Measurements from ENCODE around the gene DIDO1. TPM values are rescaled to one million over a fixed set of nuclear protein-coding genes. Genes with fewer than 3 reads are reported as not detected.

Gene DIDO1
- total and polyA plus RNA-seq, 9 of the 15 experiments (the other 6 are each of a cell fraction or from before 2014, with no cell fraction given), result 4.4 to 46.8 (median 31.2) TPM

DNA sequence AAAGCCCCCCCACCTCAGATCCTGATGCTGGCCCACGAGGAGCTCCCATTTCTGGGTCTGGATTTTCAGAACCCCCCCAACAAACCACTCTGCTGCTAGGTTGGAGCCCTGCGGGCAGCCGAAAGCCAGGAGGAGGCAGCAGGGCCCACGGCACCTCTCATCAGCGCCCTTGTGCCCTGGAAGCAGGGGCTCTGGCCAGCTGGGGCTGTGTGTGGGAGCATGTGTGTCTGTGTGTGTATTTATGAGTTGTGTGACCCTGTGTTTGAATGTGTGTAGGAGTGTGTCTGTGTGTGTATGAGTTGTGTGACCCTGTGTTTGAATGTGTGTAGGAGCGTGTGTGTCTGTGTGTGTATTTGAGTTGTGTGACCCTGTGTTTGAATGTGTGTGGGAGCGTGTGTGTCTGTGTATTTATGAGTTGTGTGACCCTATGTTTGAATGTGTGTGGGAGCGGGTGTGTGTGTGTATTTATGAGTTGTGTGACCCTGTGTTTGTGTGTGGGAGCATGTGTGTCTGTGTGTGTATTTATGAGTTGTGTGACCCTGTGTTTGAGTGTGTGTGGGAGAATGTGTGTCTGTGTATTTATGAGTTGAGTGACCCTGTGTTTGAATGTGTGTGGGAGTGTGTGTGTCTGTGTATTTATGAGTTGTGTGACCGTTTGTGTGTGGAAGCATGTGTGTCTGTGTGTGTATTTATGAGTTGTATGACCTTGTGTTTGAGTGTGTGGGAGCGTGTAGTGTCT, 45.1 kb upstream of the DIDO1 start:
- no peak overlapping the region for H2AFZ ChIP-seq (ENCODE audit: low read depth, low read length)
- no peaks in the 10 kb centered on the region for H3K36me3 ChIP-seq (ENCODE audit: control insufficient read depth, insufficient read depth, low read length)
- no TSS peak for BruUV-seq (replicated peaks)
- H3K27ac ChIP-seq (ENCODE audit: extremely low read depth, low read depth, low read length), result no peak overlapping the region
- intact Hi-C loops (cut with micrococcal nuclease) (no loop called here), in situ Hi-C loops (cut with MboI) (no loop called here)
- H3K9me3 ChIP-seq (replicated peaks; ENCODE audit: control insufficient read depth, insufficient read depth, low read depth, low read length), result no peaks in the 10 kb centered on the region
- H3K9ac ChIP-seq (ENCODE audit: insufficient read depth in 1 of 2, low read depth in 2 of 2, low read length in 2 of 2), result no peak overlapping the region
- no peak for ATAC-seq
- H3K79me2 ChIP-seq (ENCODE audit: control insufficient read depth, insufficient read depth, low read length), result no peaks in the 10 kb centered on the region
- no peaks in the 10 kb centered on the region for H3K9me1 ChIP-seq (ENCODE audit: control insufficient read depth, insufficient read depth, low read length)
- 25% methylated on average over 10 of the region's 10 CpGs for WGBS (ENCODE audit: insufficient coverage, low coverage, missing lambda C conversion rate)
- H3K4me1 ChIP-seq (replicated peaks in 1 of 2; ENCODE audit: control insufficient read depth in 2 of 2, insufficient read depth in 2 of 2, low read length in 2 of 2), result peaks cover 0 to 41% of the 10 kb centered on the region in 2 experiments; a peak in 3 of 5 replicates
- ChIA-PET POLR2A (interaction anchor here (0.6 to 1.0 kb wide), 4 partner anchors 9 to 46 kb away, joined by 3 to 5 read pairs (median 4); no protein-coding TSS in a partner anchor), CTCF (ENCODE audit: low intra/inter-chr PET ratio) (interaction anchor here (0.6 to 1.5 kb wide), 2 partner anchors 36 to 37 kb away, joined by 3 to 16 read pairs; no protein-coding TSS in a partner anchor)
- FAIRE-seq, result peak; percentile 84
- peaks cover 27 to 94% of the 10 kb centered on the region in 2 experiments for H3K27me3 ChIP-seq (ENCODE audit: control insufficient read depth in 2 of 2, insufficient read depth in 2 of 2, low read length in 2 of 2)
- DNase-seq (ENCODE audit: extremely low read depth in 1 of 4, low spot score in 3 of 4), result no peak
- H4K20me1 ChIP-seq (replicated peaks; ENCODE audit: control insufficient read depth, insufficient read depth, low read length), result no peaks in the 10 kb centered on the region; the same call in 1 of the 2 replicates
- no peak overlapping the region for H3K4me2 ChIP-seq (ENCODE audit: insufficient read depth, low read length)
- H3K4me3 ChIP-seq, result no peak overlapping the region
- TF ChIP-seq, protein P1, sequence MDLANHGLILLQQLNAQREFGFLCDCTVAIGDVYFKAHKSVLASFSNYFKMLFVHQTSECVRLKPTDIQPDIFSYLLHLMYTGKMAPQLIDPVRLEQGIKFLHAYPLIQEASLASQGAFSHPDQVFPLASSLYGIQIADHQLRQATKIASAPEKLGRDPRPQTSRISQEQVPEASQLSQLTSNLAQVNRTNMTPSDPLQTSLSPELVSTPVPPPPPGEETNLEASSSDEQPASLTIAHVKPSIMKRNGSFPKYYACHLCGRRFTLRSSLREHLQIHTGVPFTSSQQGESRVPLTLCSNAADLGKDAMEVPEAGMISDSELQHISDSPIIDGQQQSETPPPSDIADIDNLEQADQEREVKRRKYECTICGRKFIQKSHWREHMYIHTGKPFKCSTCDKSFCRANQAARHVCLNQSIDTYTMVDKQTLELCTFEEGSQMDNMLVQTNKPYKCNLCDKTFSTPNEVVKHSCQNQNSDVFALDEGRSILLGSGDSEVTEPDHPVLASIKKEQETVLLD (IDR thresholded peaks at IDR 0.05), result no peak
- TF ChIP-seq, protein P2, sequence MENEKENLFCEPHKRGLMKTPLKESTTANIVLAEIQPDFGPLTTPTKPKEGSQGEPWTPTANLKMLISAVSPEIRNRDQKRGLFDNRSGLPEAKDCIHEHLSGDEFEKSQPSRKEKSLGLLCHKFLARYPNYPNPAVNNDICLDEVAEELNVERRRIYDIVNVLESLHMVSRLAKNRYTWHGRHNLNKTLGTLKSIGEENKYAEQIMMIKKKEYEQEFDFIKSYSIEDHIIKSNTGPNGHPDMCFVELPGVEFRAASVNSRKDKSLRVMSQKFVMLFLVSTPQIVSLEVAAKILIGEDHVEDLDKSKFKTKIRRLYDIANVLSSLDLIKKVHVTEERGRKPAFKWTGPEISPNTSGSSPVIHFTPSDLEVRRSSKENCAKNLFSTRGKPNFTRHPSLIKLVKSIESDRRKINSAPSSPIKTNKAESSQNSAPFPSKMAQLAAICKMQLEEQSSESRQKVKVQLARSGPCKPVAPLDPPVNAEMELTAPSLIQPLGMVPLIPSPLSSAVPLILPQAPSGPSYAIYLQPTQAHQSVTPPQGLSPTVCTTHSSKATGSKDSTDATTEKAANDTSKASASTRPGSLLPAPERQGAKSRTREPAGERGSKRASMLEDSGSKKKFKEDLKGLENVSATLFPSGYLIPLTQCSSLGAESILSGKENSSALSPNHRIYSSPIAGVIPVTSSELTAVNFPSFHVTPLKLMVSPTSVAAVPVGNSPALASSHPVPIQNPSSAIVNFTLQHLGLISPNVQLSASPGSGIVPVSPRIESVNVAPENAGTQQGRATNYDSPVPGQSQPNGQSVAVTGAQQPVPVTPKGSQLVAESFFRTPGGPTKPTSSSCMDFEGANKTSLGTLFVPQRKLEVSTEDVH (IDR thresholded peaks at IDR 0.05; ENCODE audit: low read depth, partially characterized antibody), result no peak
- TF ChIP-seq PHB2 (IDR thresholded peaks at IDR 0.05; ENCODE audit: low read depth) (no peak), CSDE1 (IDR thresholded peaks at IDR 0.05) (no peak), SRSF7 (optimal IDR thresholded peaks at IDR 0.05; ENCODE audit: low read depth, low read length) (no peak), POLR2AphosphoS5 (IDR thresholded peaks at IDR 0.05; ENCODE audit: control insufficient read depth, insufficient read depth, low read depth, low read length) (no peak), SRSF3 (IDR thresholded peaks at IDR 0.05; ENCODE audit: insufficient read depth, low read length) (no peak)
- TF ChIP-seq, protein P3, sequence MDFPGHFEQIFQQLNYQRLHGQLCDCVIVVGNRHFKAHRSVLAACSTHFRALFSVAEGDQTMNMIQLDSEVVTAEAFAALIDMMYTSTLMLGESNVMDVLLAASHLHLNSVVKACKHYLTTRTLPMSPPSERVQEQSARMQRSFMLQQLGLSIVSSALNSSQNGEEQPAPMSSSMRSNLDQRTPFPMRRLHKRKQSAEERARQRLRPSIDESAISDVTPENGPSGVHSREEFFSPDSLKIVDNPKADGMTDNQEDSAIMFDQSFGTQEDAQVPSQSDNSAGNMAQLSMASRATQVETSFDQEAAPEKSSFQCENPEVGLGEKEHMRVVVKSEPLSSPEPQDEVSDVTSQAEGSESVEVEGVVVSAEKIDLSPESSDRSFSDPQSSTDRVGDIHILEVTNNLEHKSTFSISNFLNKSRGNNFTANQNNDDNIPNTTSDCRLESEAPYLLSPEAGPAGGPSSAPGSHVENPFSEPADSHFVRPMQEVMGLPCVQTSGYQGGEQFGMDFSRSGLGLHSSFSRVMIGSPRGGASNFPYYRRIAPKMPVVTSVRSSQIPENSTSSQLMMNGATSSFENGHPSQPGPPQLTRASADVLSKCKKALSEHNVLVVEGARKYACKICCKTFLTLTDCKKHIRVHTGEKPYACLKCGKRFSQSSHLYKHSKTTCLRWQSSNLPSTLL (IDR thresholded peaks at IDR 0.05), result no peak
- TF ChIP-seq, protein P4, sequence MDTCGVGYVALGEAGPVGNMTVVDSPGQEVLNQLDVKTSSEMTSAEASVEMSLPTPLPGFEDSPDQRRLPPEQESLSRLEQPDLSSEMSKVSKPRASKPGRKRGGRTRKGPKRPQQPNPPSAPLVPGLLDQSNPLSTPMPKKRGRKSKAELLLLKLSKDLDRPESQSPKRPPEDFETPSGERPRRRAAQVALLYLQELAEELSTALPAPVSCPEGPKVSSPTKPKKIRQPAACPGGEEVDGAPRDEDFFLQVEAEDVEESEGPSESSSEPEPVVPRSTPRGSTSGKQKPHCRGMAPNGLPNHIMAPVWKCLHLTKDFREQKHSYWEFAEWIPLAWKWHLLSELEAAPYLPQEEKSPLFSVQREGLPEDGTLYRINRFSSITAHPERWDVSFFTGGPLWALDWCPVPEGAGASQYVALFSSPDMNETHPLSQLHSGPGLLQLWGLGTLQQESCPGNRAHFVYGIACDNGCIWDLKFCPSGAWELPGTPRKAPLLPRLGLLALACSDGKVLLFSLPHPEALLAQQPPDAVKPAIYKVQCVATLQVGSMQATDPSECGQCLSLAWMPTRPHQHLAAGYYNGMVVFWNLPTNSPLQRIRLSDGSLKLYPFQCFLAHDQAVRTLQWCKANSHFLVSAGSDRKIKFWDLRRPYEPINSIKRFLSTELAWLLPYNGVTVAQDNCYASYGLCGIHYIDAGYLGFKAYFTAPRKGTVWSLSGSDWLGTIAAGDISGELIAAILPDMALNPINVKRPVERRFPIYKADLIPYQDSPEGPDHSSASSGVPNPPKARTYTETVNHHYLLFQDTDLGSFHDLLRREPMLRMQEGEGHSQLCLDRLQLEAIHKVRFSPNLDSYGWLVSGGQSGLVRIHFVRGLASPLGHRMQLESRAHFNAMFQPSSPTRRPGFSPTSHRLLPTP (IDR thresholded peaks at IDR 0.05; ENCODE audit: borderline replicate concordance, extremely low read depth, insufficient read length), result no peak

Data from K562 (cell line).